Measurements from ENCODE around the gene CISD1.

GRCh38 chr10:58328233-58328632, 59.3 kb downstream of the CISD1 start:
- no peak for TF ChIP-seq EZH2phosphoT487 (IDR thresholded peaks at IDR 0.05; ENCODE audit: borderline replicate concordance, low read depth, low read length)
- TF ChIP-seq CTCF (conservative IDR thresholded peaks at IDR 0.05; ENCODE audit: low read length) = no peak
